NT2/D1 (cell line): ENCODE measurements around the gene CSF3R.
"Not testable (repeated sequence)": the region's sequence is repeated elsewhere in the genome, so short reads cannot be mapped to it uniquely, and the experiment has no call there.

Experiments
- SUZ12 ChIP-seq: IDR thresholded peaks from 2 replicates; pipeline ENCODE4 v1.6.1; 2011; ENCODE audit not compliant: insufficient read length, insufficient read depth; ENCODE audit errors: extremely low read depth
- YY1 ChIP-seq: IDR thresholded peaks from 2 replicates; pipeline ENCODE4 v1.6.1; 2011; ENCODE audit not compliant: insufficient read length, insufficient read depth
- ZNF274 ChIP-seq: IDR thresholded peaks from 2 replicates; pipeline ENCODE4 v1.6.1; 2011; ENCODE audit warnings: mild to moderate bottlenecking, low read depth, low read length

- not testable (repeated sequence) for TF ChIP-seq YY1, ZNF274, SUZ12
Observed at GRCh38 chr1:36501911-36502310, 19.2 kb upstream of the CSF3R start.
